ENCODE data around the gene ABCB6.

DNA sequence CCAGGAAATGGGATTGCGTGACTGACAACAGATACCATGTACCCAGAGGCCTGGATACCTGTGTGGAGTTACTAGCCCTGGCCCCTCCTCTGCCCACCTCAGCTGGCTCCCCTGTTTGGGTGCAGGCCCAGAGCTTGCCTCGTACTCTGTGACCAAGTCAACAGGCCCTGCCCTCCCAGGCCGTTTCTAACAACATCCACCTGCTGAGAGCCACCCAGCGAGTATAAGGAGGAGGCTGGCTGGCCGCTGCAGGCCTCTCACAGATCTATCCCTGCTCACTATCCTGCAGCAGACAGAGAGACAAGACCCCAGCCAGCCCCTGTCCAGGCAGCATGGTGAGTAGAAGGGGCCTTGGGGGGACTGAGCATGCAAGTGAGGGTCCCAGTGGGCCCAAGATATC lies 47.5 kb upstream of the ABCB6 start:
- TF ChIP-seq, protein P1, sequence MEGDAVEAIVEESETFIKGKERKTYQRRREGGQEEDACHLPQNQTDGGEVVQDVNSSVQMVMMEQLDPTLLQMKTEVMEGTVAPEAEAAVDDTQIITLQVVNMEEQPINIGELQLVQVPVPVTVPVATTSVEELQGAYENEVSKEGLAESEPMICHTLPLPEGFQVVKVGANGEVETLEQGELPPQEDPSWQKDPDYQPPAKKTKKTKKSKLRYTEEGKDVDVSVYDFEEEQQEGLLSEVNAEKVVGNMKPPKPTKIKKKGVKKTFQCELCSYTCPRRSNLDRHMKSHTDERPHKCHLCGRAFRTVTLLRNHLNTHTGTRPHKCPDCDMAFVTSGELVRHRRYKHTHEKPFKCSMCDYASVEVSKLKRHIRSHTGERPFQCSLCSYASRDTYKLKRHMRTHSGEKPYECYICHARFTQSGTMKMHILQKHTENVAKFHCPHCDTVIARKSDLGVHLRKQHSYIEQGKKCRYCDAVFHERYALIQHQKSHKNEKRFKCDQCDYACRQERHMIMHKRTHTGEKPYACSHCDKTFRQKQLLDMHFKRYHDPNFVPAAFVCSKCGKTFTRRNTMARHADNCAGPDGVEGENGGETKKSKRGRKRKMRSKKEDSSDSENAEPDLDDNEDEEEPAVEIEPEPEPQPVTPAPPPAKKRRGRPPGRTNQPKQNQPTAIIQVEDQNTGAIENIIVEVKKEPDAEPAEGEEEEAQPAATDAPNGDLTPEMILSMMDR (IDR thresholded peaks at IDR 0.05): no peak
- no peak for TF ChIP-seq POLR2A (IDR thresholded peaks at IDR 0.05)

All from breast epithelium (tissue), 3 donors.